Natural killer cell treated with Interleukin-12 subunit alpha and Interleukin-12 subunit beta and Interleukin-15 and Interleukin-18, amount 100 ng/mL, for 72 hours (primary cell): ENCODE measurements around the gene CTNNA2. TPM values are rescaled to one million over a fixed set of nuclear protein-coding genes. Genes with fewer than 3 reads are reported as not detected.
"Not testable (repeated sequence)": the region's sequence is repeated elsewhere in the genome, so short reads cannot be mapped to it uniquely, and the experiment has no call there.

Experiments used
- ATAC-seq, 2 donors: fragments of 150-1000 bp; cut with Tn5 transposase in 1 of 2; sonication (Bioruptor Pico), chemical (Tn5 transposase) in 1 of 2; 2 replicates each; pipeline ENCODE4 v1.10.0; 2021
- DNase-seq: peaks from one replicate; pipeline ENCODE4 v3.0.0; 2022; ENCODE audit warnings: low spot score
- H3K27ac Mint-ChIP-seq, 2 donors: 1 replicate in 1 of 2; 2 replicates in 1 of 2; pipeline ENCODE4 v1.8.0; 2022; ENCODE audit warnings: mixed read lengths in 2 of 2, mild to moderate bottlenecking in 1 of 2, moderate library complexity in 1 of 2
- H3K27me3 Mint-ChIP-seq, 2 donors: 1 replicate in 1 of 2; 2 replicates in 1 of 2; pipeline ENCODE4 v1.8.0; 2022; ENCODE audit warnings: mixed read lengths in 2 of 2
- H3K36me3 Mint-ChIP-seq: one replicate; pipeline ENCODE4 v1.8.0; 2022; ENCODE audit warnings: mixed read lengths
- H3K4me1 Mint-ChIP-seq, 2 donors: 1 replicate in 1 of 2; 2 replicates in 1 of 2; pipeline ENCODE4 v1.8.0; 2022; ENCODE audit warnings: low read depth in 2 of 2, mixed read lengths in 2 of 2, mild to moderate bottlenecking in 1 of 2
- H3K4me3 Mint-ChIP-seq: one replicate; pipeline ENCODE4 v1.8.0; 2022; ENCODE audit warnings: mixed read lengths
- H3K9me3 Mint-ChIP-seq: 2 replicates; pipeline ENCODE4 v1.8.0; 2022; ENCODE audit warnings: mixed read lengths
- total RNA-seq, 2 donors: library from RNA; stranded (reverse); gene quantifications; one replicate each; pipeline ENCODE4 v1.2.3, GENCODE V29; 2022

The CTNNA2 gene
- total RNA-seq, 2 donors from 2014 or later, result not detected

DNA sequence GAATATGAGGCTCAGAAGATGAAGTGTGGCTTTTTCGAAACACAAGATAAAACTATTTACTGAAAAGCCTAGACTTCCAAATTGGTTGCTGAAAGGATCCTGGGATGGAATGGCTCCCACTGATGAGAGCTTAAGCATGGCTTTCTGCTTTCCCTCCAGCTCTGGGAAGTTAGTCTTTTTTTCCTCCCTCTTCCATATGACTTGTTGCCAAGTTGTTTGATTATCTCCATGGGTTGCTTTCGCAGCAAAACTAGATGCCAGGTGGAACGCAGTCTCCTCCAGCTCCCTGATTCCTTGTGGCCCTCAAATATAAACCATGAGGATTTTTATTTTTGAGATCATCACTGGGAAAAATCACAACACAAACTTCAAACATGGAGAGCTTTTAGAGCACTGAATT, 515.2 kb downstream of the CTNNA2 start:
- Mint-ChIP-seq H3K4me3 (no peak overlapping the region), H3K36me3 (peaks cover 4% of the 10 kb centered on the region), H3K4me1 (no peaks in the 10 kb centered on the region), H3K27me3 (no peaks in the 10 kb centered on the region), H3K9me3 (peaks cover 18% of the 10 kb centered on the region), H3K27ac (no peak overlapping the region)
- ATAC-seq (no peak), DNase-seq (no peak)

DNA sequence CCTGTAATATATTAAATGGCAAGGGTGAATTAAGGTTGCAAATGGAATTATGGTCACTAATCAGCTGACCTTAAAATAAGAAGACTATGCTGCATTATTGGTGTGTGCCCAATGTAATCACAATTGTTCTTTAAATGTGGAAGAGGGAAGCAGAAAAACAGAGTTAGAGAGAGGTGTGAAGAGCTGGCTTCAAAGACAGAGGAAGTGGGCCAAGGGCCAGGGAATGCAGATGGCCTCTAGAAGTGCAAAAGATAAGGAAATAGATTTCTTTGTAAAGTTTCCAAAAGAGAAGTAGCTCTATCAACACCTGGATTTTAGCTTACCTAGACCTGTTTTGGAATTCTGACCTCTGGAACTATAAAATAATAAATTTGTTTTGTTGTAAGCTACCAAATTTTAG, 515.7 kb downstream of the CTNNA2 start:
- H3K4me3 Mint-ChIP-seq, result no peak overlapping the region
- no peaks in the 10 kb centered on the region for H3K4me1 Mint-ChIP-seq
- no peak overlapping the region for H3K27ac Mint-ChIP-seq
- H3K9me3 Mint-ChIP-seq, result peaks cover 18% of the 10 kb centered on the region
- no peaks in the 10 kb centered on the region for H3K27me3 Mint-ChIP-seq
- ATAC-seq (no peak), DNase-seq (no peak)
- peaks cover 4% of the 10 kb centered on the region for H3K36me3 Mint-ChIP-seq

DNA sequence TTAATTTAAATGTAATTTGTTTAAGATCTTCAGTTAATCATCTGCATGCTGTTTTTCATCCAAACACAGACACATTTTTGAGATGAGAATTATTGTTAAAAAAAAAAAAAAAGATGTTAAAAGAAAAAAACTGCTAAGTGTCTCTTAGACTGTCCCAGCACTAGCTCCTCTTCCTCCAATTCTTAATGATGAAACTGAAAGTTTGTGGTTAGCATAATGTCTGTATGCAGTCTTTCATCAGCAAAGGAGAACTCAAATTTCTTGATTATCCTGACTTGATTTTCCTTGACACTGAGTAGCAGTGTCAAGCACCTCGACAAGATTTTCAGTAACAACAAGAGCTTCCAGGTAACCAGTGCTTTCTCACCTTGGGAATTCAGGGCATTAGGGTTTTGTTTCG, 517.3 kb downstream of the CTNNA2 start:
- H3K4me3 Mint-ChIP-seq, result no peak overlapping the region
- H3K27me3 Mint-ChIP-seq, result no peaks in the 10 kb centered on the region
- no peaks in the 10 kb centered on the region for H3K4me1 Mint-ChIP-seq
- DNase-seq (no peak), ATAC-seq (no peak)
- H3K27ac Mint-ChIP-seq, result no peak overlapping the region
- H3K9me3 Mint-ChIP-seq, result peaks cover 18% of the 10 kb centered on the region
- H3K36me3 Mint-ChIP-seq, result peaks cover 4% of the 10 kb centered on the region

DNA sequence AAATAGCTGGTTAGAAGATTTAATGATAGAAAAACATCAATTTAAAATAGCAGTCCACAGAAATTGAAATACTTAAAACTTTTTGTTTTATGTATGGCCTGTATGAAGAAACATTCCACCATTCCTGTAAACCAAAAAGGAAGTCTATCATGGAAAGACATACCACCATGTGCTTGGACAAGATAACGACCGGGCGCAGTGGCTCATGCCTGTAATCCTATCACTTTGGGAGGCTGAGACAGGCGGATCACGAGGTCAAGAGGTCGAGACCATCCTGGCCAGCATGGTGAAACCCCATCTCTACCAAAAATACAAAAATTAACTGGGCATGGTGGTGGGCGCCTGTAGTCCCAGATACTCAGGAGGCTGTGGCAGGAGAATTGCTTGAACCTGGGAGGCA, 519.8 kb downstream of the CTNNA2 start:
- H3K4me1 Mint-ChIP-seq, H3K36me3 Mint-ChIP-seq, H3K9me3 Mint-ChIP-seq, H3K27ac Mint-ChIP-seq, DNase-seq, H3K4me3 Mint-ChIP-seq, ATAC-seq, H3K27me3 Mint-ChIP-seq: not testable (repeated sequence)

DNA sequence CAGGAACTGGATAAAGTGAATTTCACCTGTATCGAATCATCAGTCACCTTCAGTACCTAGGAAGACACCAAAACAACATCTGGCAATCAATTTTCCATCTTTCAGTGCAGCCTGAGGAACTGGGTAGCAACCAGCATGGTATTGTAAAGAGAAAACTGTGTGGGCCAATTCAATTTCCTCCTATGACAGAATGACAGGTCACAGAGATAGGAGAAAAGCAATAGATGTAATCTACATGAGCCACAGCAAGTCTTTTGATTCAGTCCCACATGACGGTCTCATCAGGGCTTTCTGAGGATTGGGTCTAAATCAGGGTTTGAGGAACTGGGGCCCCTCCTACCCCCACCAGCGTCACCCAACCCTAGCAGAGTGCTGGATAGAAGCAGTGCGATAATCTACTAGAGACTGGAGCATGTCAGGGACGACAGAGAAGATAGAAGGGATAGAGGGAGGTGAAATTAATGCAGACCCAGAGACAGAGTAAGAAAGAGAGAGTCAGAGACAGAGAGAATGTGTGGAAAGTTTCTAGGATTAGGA, 523.0 kb downstream of the CTNNA2 start:
- DNase-seq (no peak), ATAC-seq (no peak)
- Mint-ChIP-seq H3K27me3 (no peaks in the 10 kb centered on the region), H3K36me3 (no peaks in the 10 kb centered on the region), H3K9me3 (peaks cover 10% of the 10 kb centered on the region), H3K27ac (no peak overlapping the region), H3K4me1 (no peaks in the 10 kb centered on the region), H3K4me3 (no peak overlapping the region)

DNA sequence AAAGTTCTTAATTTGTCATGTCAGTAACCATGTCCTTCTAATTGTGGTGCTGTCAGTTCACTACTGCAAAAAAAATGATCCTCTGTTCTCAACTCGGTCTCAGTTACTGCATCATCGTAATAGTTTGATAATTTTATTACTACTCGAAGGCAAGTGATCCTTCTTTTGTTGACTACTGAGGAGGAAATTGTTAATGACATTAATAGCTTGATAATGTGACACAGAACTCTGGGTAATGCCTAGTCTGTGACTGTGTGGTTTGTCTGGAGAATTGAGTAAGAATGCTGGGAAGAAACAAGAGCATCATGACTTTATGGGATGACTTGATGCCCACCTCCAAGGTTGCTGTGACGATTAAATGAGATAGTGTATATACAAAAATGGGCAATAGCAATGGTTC, 524.5 kb downstream of the CTNNA2 start:
- Mint-ChIP-seq H3K27ac (no peak overlapping the region), H3K9me3 (peaks cover 7% of the 10 kb centered on the region), H3K4me3 (no peak overlapping the region), H3K27me3 (no peaks in the 10 kb centered on the region), H3K4me1 (no peaks in the 10 kb centered on the region), H3K36me3 (no peaks in the 10 kb centered on the region)
- no peak for ATAC-seq
- DNase-seq, result no peak

DNA sequence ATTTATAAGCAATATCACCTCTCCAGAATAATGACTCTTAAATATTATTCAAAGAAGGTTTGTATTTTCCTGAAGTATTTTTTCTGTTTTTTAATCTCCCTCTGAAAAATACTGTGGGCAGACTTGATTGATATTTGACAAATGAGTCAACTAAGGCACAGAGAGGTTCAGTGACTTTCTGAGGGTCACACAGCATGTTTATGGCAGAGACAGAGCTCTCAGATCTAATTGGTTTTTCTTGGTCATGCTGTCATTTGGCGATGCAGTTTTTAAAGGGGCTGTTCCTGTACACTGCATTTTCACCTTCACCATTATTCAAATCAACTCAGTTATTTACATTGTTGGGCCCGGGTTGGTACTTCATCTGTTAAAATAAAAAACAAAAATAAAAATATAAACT, 527.4 kb downstream of the CTNNA2 start:
- H3K9me3 Mint-ChIP-seq, result peaks cover 7% of the 10 kb centered on the region
- no peak overlapping the region for H3K4me3 Mint-ChIP-seq
- no peaks in the 10 kb centered on the region for H3K4me1 Mint-ChIP-seq
- no peak for DNase-seq
- no peaks in the 10 kb centered on the region for H3K27me3 Mint-ChIP-seq
- no peak for ATAC-seq
- H3K36me3 Mint-ChIP-seq, result no peaks in the 10 kb centered on the region
- H3K27ac Mint-ChIP-seq, result no peak overlapping the region

DNA sequence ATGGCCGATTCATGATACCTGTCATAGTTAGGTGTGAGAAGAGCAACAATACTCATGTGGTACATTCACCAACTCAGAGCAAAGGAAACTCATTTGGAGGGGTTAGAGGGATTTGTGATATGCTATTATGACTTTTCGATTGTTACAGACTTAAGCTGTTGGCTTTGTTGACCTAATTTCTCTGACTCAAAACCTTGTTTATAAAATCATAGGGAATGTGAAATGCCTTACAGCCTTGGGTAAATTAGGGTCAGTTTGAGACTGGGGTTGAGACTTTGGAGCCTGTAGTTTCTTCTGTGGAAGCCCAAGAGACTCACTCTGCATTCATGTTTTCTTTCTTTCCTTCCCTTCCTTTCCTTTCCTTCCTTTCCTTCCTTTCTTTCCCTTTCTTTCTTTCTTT, 529.8 kb downstream of the CTNNA2 start:
- H3K9me3 Mint-ChIP-seq, result peaks cover 3% of the 10 kb centered on the region
- ATAC-seq, result no peak
- H3K27ac Mint-ChIP-seq, result no peak overlapping the region
- H3K27me3 Mint-ChIP-seq, result no peaks in the 10 kb centered on the region
- no peaks in the 10 kb centered on the region for H3K4me1 Mint-ChIP-seq
- no peak for DNase-seq
- no peaks in the 10 kb centered on the region for H3K36me3 Mint-ChIP-seq
- H3K4me3 Mint-ChIP-seq, result no peak overlapping the region

DNA sequence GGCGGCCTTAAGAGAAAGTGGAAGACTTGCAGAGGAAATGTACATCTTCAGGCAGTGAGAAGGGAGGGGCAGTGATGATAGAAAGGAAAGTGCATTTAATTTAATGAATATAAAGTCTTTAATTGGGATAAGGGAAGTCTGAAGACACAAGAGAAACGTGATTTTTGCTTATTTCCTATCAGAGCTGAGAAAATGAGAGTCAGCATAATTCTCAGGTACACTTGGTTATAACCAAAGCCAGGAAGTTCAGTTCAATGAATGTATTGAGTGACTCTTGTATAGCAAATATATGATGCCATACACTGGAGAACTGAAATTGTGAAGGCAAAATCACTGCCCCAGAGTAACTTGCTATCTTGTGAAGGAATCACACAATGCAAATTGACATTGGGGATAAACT, 535.4 kb downstream of the CTNNA2 start:
- ATAC-seq (no peak), DNase-seq (no peak)
- H3K27ac Mint-ChIP-seq, result no peak overlapping the region
- no peaks in the 10 kb centered on the region for H3K27me3 Mint-ChIP-seq
- peaks cover 4% of the 10 kb centered on the region for H3K9me3 Mint-ChIP-seq
- H3K4me1 Mint-ChIP-seq, result no peaks in the 10 kb centered on the region
- H3K36me3 Mint-ChIP-seq, result no peaks in the 10 kb centered on the region
- H3K4me3 Mint-ChIP-seq, result no peak overlapping the region

DNA sequence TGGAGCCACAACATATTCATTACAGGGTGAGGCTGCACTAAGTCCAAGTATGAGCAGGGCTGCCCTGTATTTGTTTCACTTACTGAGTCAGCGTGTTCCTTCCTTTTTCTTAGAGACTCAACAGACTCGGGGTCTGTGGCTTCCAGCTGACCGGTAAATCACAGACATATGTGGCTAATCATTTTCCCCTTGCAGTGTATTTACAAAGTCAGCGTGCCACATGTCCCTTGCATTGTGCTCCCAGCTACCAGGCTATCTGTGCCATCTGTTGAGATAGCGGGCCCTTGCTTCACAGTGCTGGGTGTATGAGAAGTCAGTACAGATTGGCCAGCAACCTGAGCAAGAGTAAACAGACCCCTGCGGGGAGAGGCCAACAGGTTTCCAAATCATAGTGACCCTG, 537.4 kb downstream of the CTNNA2 start:
- no peaks in the 10 kb centered on the region for H3K27me3 Mint-ChIP-seq
- H3K27ac Mint-ChIP-seq, result no peak overlapping the region
- H3K4me3 Mint-ChIP-seq, result no peak overlapping the region
- H3K9me3 Mint-ChIP-seq, result peaks cover 4% of the 10 kb centered on the region
- H3K36me3 Mint-ChIP-seq, result no peaks in the 10 kb centered on the region
- H3K4me1 Mint-ChIP-seq, result no peaks in the 10 kb centered on the region
- ATAC-seq (no peak), DNase-seq (no peak)

DNA sequence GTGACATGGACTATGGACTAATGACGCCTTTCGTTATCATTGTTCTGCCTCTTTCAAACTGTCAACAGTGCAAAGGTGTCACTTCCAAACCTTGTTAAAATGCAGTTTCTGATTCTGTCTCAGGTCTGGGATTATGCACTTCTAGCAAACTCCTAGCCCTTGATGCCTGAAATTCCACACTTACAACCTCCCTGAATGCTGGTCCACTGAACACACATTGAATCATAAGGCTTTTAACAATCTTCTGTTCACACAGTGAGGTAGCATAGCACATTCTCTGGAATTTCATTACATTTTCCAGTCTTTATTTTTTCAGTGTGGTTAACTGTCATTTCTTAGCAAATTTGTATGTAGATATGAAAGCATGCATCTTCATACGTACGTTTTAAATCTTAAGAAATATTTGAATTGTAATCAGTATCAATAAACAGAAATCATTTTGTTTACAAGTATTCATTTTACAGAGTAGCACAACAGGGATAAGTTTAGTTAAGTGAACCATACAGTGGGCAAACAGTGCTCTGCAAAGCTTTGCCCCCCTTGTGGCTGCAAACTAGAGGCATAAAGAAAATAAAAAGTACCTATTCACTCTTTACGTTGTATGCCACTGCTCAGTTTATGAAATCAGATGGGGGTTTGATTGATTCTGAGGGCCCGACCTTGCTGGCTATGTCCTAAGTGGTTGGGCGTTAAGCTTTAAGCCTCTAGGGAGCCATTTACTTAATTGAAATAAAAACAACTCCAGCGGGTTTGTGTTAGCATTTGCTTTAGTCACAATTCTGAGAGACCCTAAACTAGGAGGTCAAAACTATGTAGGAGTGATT, 540.9 kb downstream of the CTNNA2 start:
- Mint-ChIP-seq H3K27ac (no peak overlapping the region), H3K9me3 (peaks cover under 1% of the 10 kb centered on the region), H3K27me3 (no peaks in the 10 kb centered on the region), H3K4me3 (no peak overlapping the region), H3K36me3 (no peaks in the 10 kb centered on the region), H3K4me1 (no peaks in the 10 kb centered on the region)
- DNase-seq, result no peak
- no peak for ATAC-seq

DNA sequence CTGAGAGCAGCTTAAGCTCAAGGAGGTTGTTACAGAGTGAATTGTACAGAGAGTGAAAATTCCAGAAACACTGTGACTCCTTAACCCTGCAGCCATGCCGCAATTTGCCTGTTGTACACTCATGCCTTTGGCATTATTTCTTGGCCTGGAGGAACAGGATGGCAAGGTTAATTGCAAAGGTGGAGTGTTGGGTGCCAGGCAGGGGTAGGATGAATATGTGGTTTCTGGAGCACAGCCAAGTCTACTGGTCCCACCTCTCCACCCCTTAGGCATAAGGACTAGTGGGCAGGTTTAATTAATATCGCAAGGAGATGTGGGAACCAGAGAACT, 541.5 kb downstream of the CTNNA2 start:
- Mint-ChIP-seq H3K4me1 (no peaks in the 10 kb centered on the region), H3K4me3 (no peak overlapping the region), H3K9me3 (no peaks in the 10 kb centered on the region), H3K27ac (no peak overlapping the region), H3K27me3 (no peaks in the 10 kb centered on the region), H3K36me3 (no peaks in the 10 kb centered on the region)
- no peak for ATAC-seq
- no peak for DNase-seq

DNA sequence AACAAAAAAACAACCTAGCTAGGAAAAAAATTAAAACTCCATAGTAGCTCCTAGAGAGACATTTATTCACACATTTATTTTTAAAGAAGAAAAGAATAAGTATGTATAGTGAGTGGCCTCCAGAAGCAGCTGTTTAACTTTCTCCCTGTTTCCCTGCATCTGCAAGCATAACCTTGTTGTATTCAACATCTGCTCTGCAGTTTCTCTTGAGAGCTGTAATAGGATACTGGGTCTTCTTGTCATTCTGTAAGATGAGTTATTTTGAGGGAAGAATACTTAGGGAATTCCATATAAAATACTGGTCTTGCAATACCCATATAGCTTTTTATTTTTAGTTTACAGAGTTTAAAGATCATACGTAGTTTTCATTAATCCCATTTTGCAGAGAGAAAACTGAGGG, 545.1 kb downstream of the CTNNA2 start:
- no peak for ATAC-seq
- H3K27ac Mint-ChIP-seq, result no peak overlapping the region
- H3K27me3 Mint-ChIP-seq, result no peaks in the 10 kb centered on the region
- no peak for DNase-seq
- H3K4me1 Mint-ChIP-seq, result no peaks in the 10 kb centered on the region
- peaks cover 10% of the 10 kb centered on the region for H3K9me3 Mint-ChIP-seq
- no peaks in the 10 kb centered on the region for H3K36me3 Mint-ChIP-seq
- H3K4me3 Mint-ChIP-seq, result no peak overlapping the region

DNA sequence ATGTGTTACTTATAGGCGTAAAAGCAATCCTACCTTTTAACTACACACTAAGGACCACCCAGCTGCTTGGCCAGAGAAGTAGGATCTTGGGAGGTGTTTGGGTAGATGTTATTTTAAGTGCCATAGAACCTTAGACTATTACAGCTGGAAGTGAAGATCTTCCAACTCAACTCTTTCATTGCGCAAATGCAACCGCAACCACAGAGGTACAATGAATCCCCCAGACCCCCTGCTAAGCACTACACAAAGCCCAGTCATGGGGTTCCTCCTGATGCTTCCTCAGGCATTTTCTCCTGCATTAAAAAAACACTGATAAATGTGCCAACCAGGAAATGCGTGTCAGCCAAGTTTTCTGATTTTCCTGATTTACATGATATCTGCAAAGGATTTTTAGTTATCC, 545.7 kb downstream of the CTNNA2 start:
- no peak for DNase-seq
- Mint-ChIP-seq H3K27me3 (no peaks in the 10 kb centered on the region), H3K4me3 (no peak overlapping the region), H3K4me1 (no peaks in the 10 kb centered on the region), H3K36me3 (no peaks in the 10 kb centered on the region), H3K27ac (no peak overlapping the region), H3K9me3 (peaks cover 13% of the 10 kb centered on the region)
- no peak for ATAC-seq

DNA sequence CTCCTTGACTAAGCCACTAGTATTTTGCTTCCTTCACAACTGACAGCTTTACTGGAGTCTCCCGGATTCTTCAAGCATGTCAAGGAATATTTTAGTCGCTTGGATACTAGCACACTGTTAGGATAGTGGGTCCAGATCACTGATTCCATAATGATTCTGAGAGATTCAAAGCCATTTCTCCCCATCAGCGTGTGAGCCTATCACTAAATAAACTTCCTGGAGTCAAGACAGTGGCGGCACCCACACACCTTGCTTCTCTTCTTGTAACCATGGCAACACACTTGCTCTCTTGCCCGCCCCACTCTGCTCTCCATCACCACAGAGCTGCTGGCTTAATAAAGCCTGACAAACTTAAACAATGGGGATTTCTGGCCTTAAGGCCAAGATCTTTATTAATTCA, 546.6 kb downstream of the CTNNA2 start:
- DNase-seq (no peak), ATAC-seq (no peak)
- no peak overlapping the region for H3K4me3 Mint-ChIP-seq
- no peaks in the 10 kb centered on the region for H3K36me3 Mint-ChIP-seq
- H3K27ac Mint-ChIP-seq, result no peak overlapping the region
- H3K27me3 Mint-ChIP-seq, result no peaks in the 10 kb centered on the region
- peaks cover 13% of the 10 kb centered on the region for H3K9me3 Mint-ChIP-seq
- H3K4me1 Mint-ChIP-seq, result no peaks in the 10 kb centered on the region
